Right lobe of liver (tissue), 6 donors: Measurements from ENCODE around the gene HM13. TPM values are rescaled to one million over a fixed set of nuclear protein-coding genes. Genes with fewer than 3 reads are reported as not detected.
"Not testable (repeated sequence)": the region's sequence is repeated elsewhere in the genome, so short reads cannot be mapped to it uniquely, and the experiment has no call there.

Source experiments
- ATAC-seq, 4 donors: fragments of 200-7000 bp; cut with Tn5 transposase; one replicate each; pipeline ENCODE4 v1.9.1; 2020; ENCODE audit warnings: mild to moderate bottlenecking in 4 of 4, moderate library complexity in 4 of 4
- DNase-seq, 3 donors: peaks; one replicate each; pipeline ENCODE4 v3.0.0-alpha.2; 2020
- H3K27ac ChIP-seq, 3 donors: fragments of 200-600 bp; one replicate each; pipeline ENCODE4 v1.8.0; 2022
- H3K27me3 ChIP-seq, 2 donors: fragments of 200-600 bp; one replicate each; pipeline ENCODE4 v1.8.0; 2022
- H3K36me3 ChIP-seq, 4 donors: fragments of 200-600 bp; sonication (generic) in 1 of 4; one replicate each; pipeline versions ENCODE4 v1.5.1 to v1.8.0; 2017 to 2022; ENCODE audit warnings: control low read depth in 1 of 4
- H3K4me1 ChIP-seq, 4 donors: fragments of 200-600 bp; sonication (generic) in 1 of 4; one replicate each; pipeline versions ENCODE4 v1.5.1 to v1.8.0; 2017 to 2022; ENCODE audit warnings: control low read depth in 1 of 4
- H3K4me3 ChIP-seq, 3 donors: fragments of 200-600 bp; one replicate each; pipeline ENCODE4 v1.8.0; 2022
- H3K9me3 ChIP-seq, 4 donors: fragments of 200-600 bp; sonication (generic) in 1 of 4; one replicate each; pipeline versions ENCODE4 v1.5.1 to v1.8.0; 2017 to 2022; ENCODE audit warnings: control low read depth in 1 of 4
- CTCF ChIP-seq, 4 donors: fragments of 200-600 bp in 3 of 4; fragments of 450-650 bp in 1 of 4; IDR thresholded peaks; one replicate each; pipeline versions ENCODE4 v1.5.1 to v1.8.0; 2016 to 2022; ENCODE audit warnings: antibody characterized with exemption in 4 of 4, mild to moderate bottlenecking in 2 of 4
- POLR2A ChIP-seq: fragments of 450-650 bp; IDR thresholded peaks from one replicate; pipeline ENCODE4 v1.6.1; 2017; ENCODE audit warnings: antibody characterized with exemption, mild to moderate bottlenecking
- WGBS: methylation state at CpG from one replicate; pipeline ENCODE4 v1.1.6; 2018; ENCODE audit warnings: low coverage, low lambda C conversion rate; ENCODE audit not compliant: insufficient coverage; ENCODE audit errors: missing lambda C conversion rate; 5-methylcytosine and 5-hydroxymethylcytosine counted together
- intact Hi-C, 2 donors: fragments of 100-400 bp; cut with DNase I; formaldehyde crosslinking; loops; one replicate each; pipeline versions ENCODE4 v1.11.2 to v1.14.1; 2022
- total RNA-seq, 6 experiments: library from RNA; depleted of rRNA in 2 of 6; stranded (reverse); fragments of >200 nt in 2 of 6; fragmentation: NEBNext Ultra II Directional in 3 of 6; extraction: Animal tissue kit (Norgen Biotek cat#: 25700) in 3 of 6; gene quantifications; one replicate each; pipeline versions ENCODE4 v1.1.0 to v1.2.4, GENCODE V29; 2016 to 2023
- donor health status: DM: no; HTN: yes; CAD: no.
- donor health status: DM: no; HTN: no; CAD: no.
- donor health status: DM: no; HTN: no; CAD: no.
- donor health status: DM: no; HTN: yes; CAD: no.
- donor health status: DM: no; HTN: yes; CAD: no.

The HM13 gene
- total RNA-seq, 6 experiments from 2014 or later, result 78.1 to 141 (median 114) TPM

GRCh38 chr20:31500527-31500926 lies 13.7 kb upstream of the HM13 start:
- DNase-seq, result no peak
- H3K9me3 ChIP-seq, result no peaks in the 10 kb centered on the region
- 40% methylated on average over 1 of the region's 1 CpG for whole genome bisulfite sequencing
- TF ChIP-seq CTCF (IDR thresholded peaks at IDR 0.05), result no peak
- ATAC-seq, result no peak
- intact Hi-C loops, result no loop called here
- H3K27me3 ChIP-seq, result no peaks in the 10 kb centered on the region
- no peaks in the 10 kb centered on the region for H3K36me3 ChIP-seq
- H3K4me1 ChIP-seq, result no peaks in the 10 kb centered on the region
- H3K27ac ChIP-seq, result no peak overlapping the region
- H3K4me3 ChIP-seq, result no peak overlapping the region

- H3K9me3 ChIP-seq, H3K27me3 ChIP-seq, intact Hi-C loops, H3K4me3 ChIP-seq, H3K27ac ChIP-seq, H3K36me3 ChIP-seq, H3K4me1 ChIP-seq: not testable (repeated sequence)
- WGBS, result 27% methylated on average over 19 of the region's 20 CpGs
- DNase-seq (peak; percentile 84 to 87 (median 87)), ATAC-seq (peak; percentile 98 to 99 (median 99))
- peak; percentile 93 to 94 (median 94) for TF ChIP-seq CTCF (IDR thresholded peaks at IDR 0.05)
Observed at GRCh38 chr20:31502884-31503673, 11.2 kb upstream of the HM13 start.

- Histone ChIP-seq H3K27ac (no peak overlapping the region), H3K4me1 (no peaks in the 10 kb centered on the region), H3K9me3 (no peaks in the 10 kb centered on the region), H3K27me3 (no peaks in the 10 kb centered on the region), H3K4me3 (no peak overlapping the region), H3K36me3 (no peaks in the 10 kb centered on the region)
- intact Hi-C loops, result no loop called here
- TF ChIP-seq CTCF (IDR thresholded peaks at IDR 0.05) (no peak), POLR2A (no peak)
- ATAC-seq (no peak), DNase-seq (no peak)
- WGBS, result 80% methylated on average over 1 of the region's 1 CpG
Observed at GRCh38 chr20:31505903-31506302, 8.3 kb upstream of the HM13 start.

- ATAC-seq (no peak), DNase-seq (no peak)
- H3K4me3 ChIP-seq, result no peak overlapping the region
- WGBS, result 100% methylated on average over 2 of the region's 5 CpGs
- H3K9me3 ChIP-seq, result no peaks in the 10 kb centered on the region
- H3K36me3 ChIP-seq, result no peaks in the 10 kb centered on the region
- no peaks in the 10 kb centered on the region for H3K4me1 ChIP-seq
- H3K27ac ChIP-seq, result no peak overlapping the region
- intact Hi-C loops, result no loop called here
- TF ChIP-seq CTCF (IDR thresholded peaks at IDR 0.05) (no peak), POLR2A (no peak)
- no peaks in the 10 kb centered on the region for H3K27me3 ChIP-seq
Observed at GRCh38 chr20:31508517-31509244, 5.6 kb upstream of the HM13 start.
